NT2/D1 (cell line): ENCODE data around the gene CTAG1A.

Experiments
- SUZ12 ChIP-seq: IDR thresholded peaks from 2 replicates; pipeline ENCODE4 v1.6.1; 2011; ENCODE audit not compliant: insufficient read length, insufficient read depth; ENCODE audit errors: extremely low read depth
- YY1 ChIP-seq: IDR thresholded peaks from 2 replicates; pipeline ENCODE4 v1.6.1; 2011; ENCODE audit not compliant: insufficient read length, insufficient read depth
- ZNF274 ChIP-seq: IDR thresholded peaks from 2 replicates; pipeline ENCODE4 v1.6.1; 2011; ENCODE audit warnings: mild to moderate bottlenecking, low read depth, low read length

GRCh38 chrX:154594491-154594890 is 9.6 kb downstream of the CTAG1A start:
- TF ChIP-seq YY1 = no peak
- TF ChIP-seq ZNF274 = no peak
- TF ChIP-seq SUZ12 = no peak
